RWPE2 (cell line): Measurements from ENCODE around the gene CFAP58.

Source experiments
- ATAC-seq: fragments of 200-7000 bp; cut with Tn5 transposase; 3 replicates; pipeline ENCODE4 v1.9.1; 2021; ENCODE audit warnings: low read depth
- DNase-seq: peaks from one replicate; pipeline ENCODE4 v3.0.0-alpha.2; 2020; ENCODE audit warnings: low spot score
- H3K27ac ChIP-seq: fragments of 450-650 bp; 2 replicates; pipeline ENCODE4 v1.5.1; 2017; ENCODE audit warnings: mild to moderate bottlenecking; ENCODE audit not compliant: poor library complexity, severe bottlenecking
- H3K27me3 ChIP-seq: fragments of 250-450 bp; sonication (Bioruptor Pico); 2 replicates; pipeline ENCODE4 v1.5.1; 2021; ENCODE audit warnings: mild to moderate bottlenecking, moderate library complexity; ENCODE audit not compliant: insufficient read depth, poor library complexity, severe bottlenecking
- H3K36me3 ChIP-seq: fragments of 250-450 bp; sonication (Bioruptor Pico); 2 replicates; pipeline ENCODE4 v1.5.1; 2020; ENCODE audit warnings: low read depth, mild to moderate bottlenecking, moderate library complexity
- H3K4me1 ChIP-seq: fragments of 250-450 bp; sonication (Bioruptor Pico); 2 replicates; pipeline ENCODE4 v1.5.1; 2021; ENCODE audit warnings: mild to moderate bottlenecking, moderate library complexity; ENCODE audit not compliant: insufficient read depth, poor library complexity, severe bottlenecking
- H3K4me3 ChIP-seq: fragments of 250-450 bp; sonication (Bioruptor Pico); 2 replicates; pipeline ENCODE4 v1.5.1; 2021; ENCODE audit warnings: mild to moderate bottlenecking, moderate library complexity; ENCODE audit not compliant: severe bottlenecking
- H3K9me3 ChIP-seq: fragments of 250-450 bp; sonication (Bioruptor Pico); 2 replicates; pipeline ENCODE4 v1.5.1; 2021; ENCODE audit warnings: mild to moderate bottlenecking, moderate library complexity; ENCODE audit not compliant: severe bottlenecking
- CTCF ChIP-seq: fragments of 450-650 bp; IDR thresholded peaks from one replicate; pipeline ENCODE4 v1.5.1; 2017; ENCODE audit warnings: mild to moderate bottlenecking, moderate library complexity; ENCODE audit not compliant: poor library complexity, severe bottlenecking

CFAP58 gene

DNA sequence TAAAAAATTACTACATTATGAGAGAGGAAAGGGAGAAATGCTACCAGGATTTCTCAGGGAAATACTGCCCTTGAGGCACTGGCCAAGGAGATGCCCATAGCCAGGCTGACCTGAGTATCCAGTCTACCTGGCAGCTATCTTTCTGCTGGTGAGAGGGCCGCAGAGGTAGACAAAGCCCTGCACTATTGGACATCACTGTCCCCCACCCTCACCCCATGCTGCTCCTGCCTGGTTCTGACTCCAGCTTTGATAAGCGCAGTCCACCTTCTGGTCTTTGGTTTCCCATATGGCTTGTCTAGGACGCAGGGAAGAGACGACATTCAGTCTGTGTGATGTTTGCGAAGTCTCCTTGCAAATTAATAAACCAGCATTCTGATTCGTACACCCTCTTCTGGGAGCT is 19.1 kb upstream of the CFAP58 start:
- H3K27me3 ChIP-seq: no peaks in the 10 kb centered on the region
- ATAC-seq: no peak
- peaks cover 7% of the 10 kb centered on the region for H3K36me3 ChIP-seq
- H3K9me3 ChIP-seq: no peaks in the 10 kb centered on the region
- H3K4me1 ChIP-seq: peaks cover 48% of the 10 kb centered on the region
- no peak overlapping the region for H3K4me3 ChIP-seq
- DNase-seq: no peak
- TF ChIP-seq CTCF: no peak
- H3K27ac ChIP-seq: peak overlapping the region; percentile 99

GRCh38 chr10:104334965-104335650 is 18.5 kb upstream of the CFAP58 start:
- Histone ChIP-seq H3K27ac (peak overlapping the region; percentile 99), H3K36me3 (peaks cover 7% of the 10 kb centered on the region), H3K9me3 (no peaks in the 10 kb centered on the region), H3K4me1 (peaks cover 45% of the 10 kb centered on the region), H3K27me3 (no peaks in the 10 kb centered on the region), H3K4me3 (no peak overlapping the region)
- ATAC-seq: no peak
- DNase-seq: no peak
- no peak for TF ChIP-seq CTCF

GRCh38 chr10:104336821-104337467 is 16.7 kb upstream of the CFAP58 start:
- no peak for DNase-seq
- ATAC-seq: no peak
- Histone ChIP-seq H3K4me3 (peak overlapping the region; percentile 91), H3K27ac (peak overlapping the region; percentile 99), H3K4me1 (peaks cover 29% of the 10 kb centered on the region), H3K9me3 (no peaks in the 10 kb centered on the region), H3K27me3 (no peaks in the 10 kb centered on the region), H3K36me3 (peaks cover 7% of the 10 kb centered on the region)
- no peak for TF ChIP-seq CTCF

- peaks cover 23% of the 10 kb centered on the region for H3K4me1 ChIP-seq
These were observed 16.1 kb upstream of the CFAP58 start for GRCh38 chr10:104337521-104337984.

More at GRCh38 chr10:104337521-104337984, 16.1 kb upstream of the CFAP58 start:
- Histone ChIP-seq H3K27ac (peak overlapping the region; percentile 99), H3K36me3 (peaks cover 7% of the 10 kb centered on the region), H3K27me3 (no peaks in the 10 kb centered on the region), H3K9me3 (no peaks in the 10 kb centered on the region), H3K4me3 (peak overlapping the region; percentile 91)
- TF ChIP-seq CTCF: no peak
- no peak for DNase-seq
- ATAC-seq: peak; percentile 21
